ENCODE results near the gene DNAH14. TPM values are rescaled to one million over a fixed set of nuclear protein-coding genes. Genes with fewer than 3 reads are reported as not detected.

DNAH14 gene
- total and polyA plus RNA-seq, 2 of the 13 experiments (the other 11 are each of a cell fraction or from before 2014, with no cell fraction given), result 4.5 to 27.5 TPM

GRCh38 chr1:225428068-225428880 lies 498.8 kb downstream of the DNAH14 start (continued):
- TF ChIP-seq DDIT3 (CRISPR knock-in tag; IDR thresholded peaks at IDR 0.05) (no peak), ZNF770 (CRISPR knock-in tag; IDR thresholded peaks at IDR 0.05) (no peak), ZNF577 (CRISPR knock-in tag; IDR thresholded peaks at IDR 0.05; ENCODE audit: borderline replicate concordance, low read depth) (no peak), ZNF761 (CRISPR knock-in tag; conservative IDR thresholded peaks at IDR 0.05) (no peak), ZMAT3 (CRISPR knock-in tag; conservative IDR thresholded peaks at IDR 0.05) (no peak), ZNF790 (CRISPR knock-in tag; IDR thresholded peaks at IDR 0.05; ENCODE audit: borderline replicate concordance) (no peak), BRCA1 (CRISPR knock-in tag; IDR thresholded peaks at IDR 0.05) (no peak), ZNF329 (CRISPR knock-in tag; IDR thresholded peaks at IDR 0.05; ENCODE audit: low read depth) (no peak), MED8 (CRISPR knock-in tag; IDR thresholded peaks at IDR 0.05; ENCODE audit: insufficient replicate concordance) (no peak), MLXIP (CRISPR knock-in tag; IDR thresholded peaks at IDR 0.05; ENCODE audit: borderline replicate concordance) (no peak), NR2C2 (CRISPR knock-in tag; IDR thresholded peaks at IDR 0.05; ENCODE audit: borderline replicate concordance) (no peak; the same call in 1 of the 2 replicates), NR0B2 (CRISPR knock-in tag; IDR thresholded peaks at IDR 0.05) (no peak; the same call in 1 of the 2 replicates), ZNF430 (CRISPR knock-in tag; IDR thresholded peaks at IDR 0.05) (no peak), STAT6 (CRISPR knock-in tag; IDR thresholded peaks at IDR 0.05; ENCODE audit: borderline replicate concordance) (0 out of 2 replicates have a peak, but pooled peaks have one; percentile 28), SATB2 (CRISPR knock-in tag; IDR thresholded peaks at IDR 0.05) (no peak), HNRNPH1 (optimal IDR thresholded peaks at IDR 0.05; ENCODE audit: low read depth, low read length) (peak; percentile 43), FOSL2 (CRISPR knock-in tag; IDR thresholded peaks at IDR 0.05) (peak; percentile 53), ZNF382 (CRISPR knock-in tag; IDR thresholded peaks at IDR 0.05; ENCODE audit: borderline replicate concordance) (no peak), SIX4 (CRISPR knock-in tag; IDR thresholded peaks at IDR 0.05) (no peak), SALL2 (CRISPR knock-in tag; IDR thresholded peaks at IDR 0.05) (peak; percentile 86)
